HG03521 (cell line): ENCODE results near the gene RAB15.
A peak's percentile ranks its signal among the peaks of the same experiment; 100 is the strongest.

Experiments used
- ATAC-seq: cut with Tn5 transposase; IDR thresholded peaks from one replicate; pipeline ENCODE4 v1.9.1; 2021; ENCODE audit warnings: mild to moderate bottlenecking, moderate library complexity; ENCODE audit not compliant: unreplicated experiment

Gene RAB15

DNA sequence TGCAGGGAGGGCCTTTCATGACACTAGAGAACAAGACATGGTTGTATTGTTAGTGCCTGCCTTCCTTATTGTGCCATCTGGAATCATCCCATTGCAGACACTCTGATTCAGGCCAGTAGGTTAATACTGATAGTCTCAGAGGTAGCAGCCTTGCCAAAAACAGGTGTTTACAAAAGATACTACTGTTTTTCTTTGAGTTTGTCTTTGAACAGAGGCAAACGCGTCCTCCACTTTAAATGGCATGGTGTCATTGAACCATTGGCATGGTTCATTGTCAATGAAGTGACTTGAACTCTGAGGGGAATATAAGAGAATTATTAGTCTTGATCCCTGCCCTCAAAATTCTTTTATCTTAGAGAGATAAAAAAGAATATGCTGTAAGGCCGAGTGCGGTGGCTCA is 18.8 kb upstream of the RAB15 start:
- ATAC-seq, result no peak

DNA sequence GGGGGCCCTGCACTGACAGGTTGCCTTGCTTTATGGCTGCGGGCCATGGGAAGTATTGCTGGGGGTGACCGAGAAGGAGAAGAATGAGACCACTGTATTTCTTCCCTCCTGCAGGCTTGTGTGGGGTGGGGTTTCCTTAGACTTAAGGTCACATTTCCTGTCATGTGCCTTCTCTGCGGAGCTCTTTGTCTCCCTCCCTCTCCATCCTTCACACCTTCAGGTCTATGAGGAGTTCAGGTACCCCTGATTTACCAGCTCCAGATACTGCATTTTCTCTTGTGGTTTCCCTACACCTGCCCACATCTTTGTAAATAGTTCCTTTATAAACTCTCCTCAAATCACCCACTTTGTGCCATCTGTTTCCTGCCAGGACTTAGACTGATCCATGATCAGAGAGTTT is 18.2 kb upstream of the RAB15 start:
- no peak for ATAC-seq

DNA sequence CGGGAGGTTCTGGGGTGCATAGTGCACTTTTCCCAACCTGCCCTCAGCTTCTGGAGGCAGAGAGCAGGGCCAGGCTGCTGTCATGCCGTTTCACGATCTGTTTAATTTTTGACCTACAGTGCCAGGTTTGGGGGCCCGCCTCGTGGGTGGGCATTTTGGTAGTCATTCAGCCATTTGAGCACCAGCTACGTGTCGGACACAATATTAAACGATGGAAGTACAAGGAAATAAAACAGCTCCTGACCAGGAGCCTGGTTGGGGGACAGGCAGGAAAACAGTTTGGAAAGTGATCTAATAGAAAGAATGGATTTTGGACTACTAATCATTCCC is 15.3 kb upstream of the RAB15 start:
- no peak for ATAC-seq

DNA sequence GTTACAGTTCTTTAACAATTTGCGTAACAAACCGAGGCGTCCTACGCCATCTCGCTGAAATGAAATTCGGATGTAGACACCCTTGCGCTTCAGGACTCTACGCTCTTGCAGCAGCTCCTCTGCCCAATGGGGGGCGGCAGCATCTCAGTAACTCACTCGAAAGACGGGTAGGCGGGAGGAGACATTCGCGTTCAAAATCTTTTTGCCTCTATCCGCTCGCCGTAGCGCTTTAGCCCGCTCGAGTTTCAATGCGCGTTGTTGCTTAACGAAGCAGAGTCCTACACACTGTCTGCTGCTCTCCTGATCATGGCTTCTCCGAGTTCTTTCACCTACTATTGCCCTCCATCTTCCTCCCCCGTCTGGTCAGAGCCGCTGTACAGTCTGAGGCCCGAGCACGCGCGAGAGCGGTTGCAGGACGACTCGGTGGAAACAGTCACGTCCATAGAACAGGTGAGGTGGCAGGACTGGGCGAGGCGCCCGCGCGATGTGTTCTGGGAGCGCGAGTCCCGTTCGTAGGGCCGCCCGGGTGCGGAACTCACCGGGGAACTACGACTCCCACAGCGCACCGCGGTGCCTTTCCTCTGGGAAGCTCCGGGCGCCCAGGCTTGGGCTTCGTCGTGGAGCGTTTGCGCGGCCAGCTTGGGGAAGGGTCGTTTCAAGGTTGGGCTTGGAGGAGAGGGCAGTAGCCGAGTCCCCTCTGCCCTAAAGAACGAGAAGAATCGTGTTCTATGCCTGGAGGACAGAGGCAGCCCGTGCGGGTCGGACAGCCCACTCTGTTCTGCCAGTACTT is 14.7 kb upstream of the RAB15 start, which contains the start of gene FNTB:
FNTB (plus strand) TSS at position 248 of the 790 bp plus-strand sequence; CDS start at position 307, 59 bp downstream.
- peak; percentile 94 for ATAC-seq

DNA sequence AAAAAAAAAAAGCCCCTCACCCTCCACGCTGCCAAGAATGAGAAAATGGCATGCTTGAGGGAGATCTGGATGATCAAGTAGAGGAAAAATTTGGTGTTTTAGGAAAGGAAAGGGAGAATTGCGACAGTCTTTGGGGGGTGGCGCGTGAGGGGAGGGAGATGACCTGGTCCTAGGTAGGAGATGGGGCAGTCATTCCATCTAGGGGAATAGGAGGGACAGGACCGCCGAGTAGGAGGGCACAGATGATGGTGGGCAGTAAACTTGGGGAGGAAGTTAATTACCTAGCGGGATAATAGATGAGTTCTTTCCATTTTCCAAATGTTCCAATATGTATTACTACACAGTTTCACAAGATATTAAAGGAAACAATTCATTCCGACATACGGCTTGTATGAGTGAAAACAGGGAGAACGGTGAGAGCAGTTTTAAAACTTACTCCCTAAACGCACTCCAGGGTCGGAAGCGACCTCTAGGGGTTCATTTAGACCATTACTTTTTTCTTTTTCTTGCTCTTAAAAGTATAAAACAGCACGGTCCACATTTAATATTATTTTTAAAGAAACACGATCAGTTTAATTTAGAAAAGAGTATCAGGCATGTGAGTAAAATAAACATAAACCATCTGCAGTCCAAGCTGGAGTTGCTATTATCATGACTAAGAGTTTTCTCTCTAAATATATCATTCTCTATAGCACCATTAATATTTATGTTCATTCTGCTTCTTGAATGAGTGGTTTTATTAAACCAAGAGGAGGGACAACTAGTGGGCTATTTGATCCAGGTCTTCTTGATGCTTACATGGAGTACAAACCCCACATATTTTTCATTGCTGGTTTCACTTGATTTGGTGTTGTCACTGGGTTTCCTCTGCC is 11.5 kb upstream of the RAB15 start:
- no peak for ATAC-seq

DNA sequence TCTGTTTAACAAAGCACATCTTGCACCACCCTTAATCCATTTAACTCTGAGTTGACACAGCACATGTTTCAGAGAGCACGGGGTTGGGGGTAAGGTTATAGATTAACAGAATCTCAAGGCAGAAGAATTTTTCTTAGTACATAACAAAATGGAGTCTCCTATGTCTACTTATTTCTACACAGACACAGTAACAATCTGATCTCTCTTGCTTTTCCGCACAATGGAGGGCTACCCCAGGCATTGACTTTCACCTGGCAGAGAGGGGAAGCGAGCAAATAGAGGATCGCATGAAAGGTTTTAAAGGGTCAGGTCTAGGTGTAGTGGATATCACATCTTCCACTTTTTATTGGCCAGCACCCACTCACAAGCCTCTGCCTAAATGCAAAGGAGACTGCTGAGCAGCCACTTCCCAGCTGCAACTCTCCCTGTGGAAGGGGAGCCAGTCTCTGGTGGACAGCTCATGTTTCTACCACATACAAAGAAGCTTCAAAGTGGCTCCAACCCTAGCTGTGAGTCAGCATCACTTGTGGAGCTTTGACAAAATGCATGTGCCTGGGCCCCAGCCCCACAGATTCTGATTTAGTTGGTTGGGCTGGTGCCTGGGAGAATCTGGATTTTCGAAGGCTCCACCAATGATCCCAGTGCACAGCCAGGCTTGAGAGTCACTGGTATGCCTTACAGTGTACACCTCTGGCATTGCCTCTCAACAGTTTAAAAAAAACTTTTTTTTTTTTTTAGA is 7.4 kb upstream of the RAB15 start:
- no peak for ATAC-seq

GRCh38 chr14:64974563-64974962 is 2.4 kb upstream of the RAB15 start:
- ATAC-seq, result no peak

DNA sequence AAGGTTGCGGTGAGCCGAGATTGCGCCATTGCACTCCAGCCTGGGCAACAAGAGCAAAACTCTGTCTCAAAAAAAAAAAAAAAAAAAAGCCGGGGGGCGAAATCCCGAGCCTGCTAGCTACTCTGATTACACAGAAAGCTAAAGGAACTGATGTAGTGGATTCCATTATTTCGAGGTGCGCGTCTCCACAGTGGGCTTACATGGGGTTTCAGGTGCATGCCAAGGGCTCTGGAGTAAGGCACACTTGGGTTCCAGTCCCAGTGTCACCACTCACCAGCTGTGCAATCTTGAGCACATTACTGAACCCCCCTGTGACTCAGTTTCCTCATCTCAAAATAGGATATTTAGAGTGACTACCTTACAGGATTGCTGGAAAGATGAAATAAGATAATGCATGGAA is 1.7 kb upstream of the RAB15 start:
- ATAC-seq, result no peak

GRCh38 chr14:64973026-64973442 is 898 bp upstream of the RAB15 start:
- ATAC-seq, result no peak

GRCh38 chr14:64971491-64971942 is 619 bp downstream of the RAB15 start:
- no peak for ATAC-seq

DNA sequence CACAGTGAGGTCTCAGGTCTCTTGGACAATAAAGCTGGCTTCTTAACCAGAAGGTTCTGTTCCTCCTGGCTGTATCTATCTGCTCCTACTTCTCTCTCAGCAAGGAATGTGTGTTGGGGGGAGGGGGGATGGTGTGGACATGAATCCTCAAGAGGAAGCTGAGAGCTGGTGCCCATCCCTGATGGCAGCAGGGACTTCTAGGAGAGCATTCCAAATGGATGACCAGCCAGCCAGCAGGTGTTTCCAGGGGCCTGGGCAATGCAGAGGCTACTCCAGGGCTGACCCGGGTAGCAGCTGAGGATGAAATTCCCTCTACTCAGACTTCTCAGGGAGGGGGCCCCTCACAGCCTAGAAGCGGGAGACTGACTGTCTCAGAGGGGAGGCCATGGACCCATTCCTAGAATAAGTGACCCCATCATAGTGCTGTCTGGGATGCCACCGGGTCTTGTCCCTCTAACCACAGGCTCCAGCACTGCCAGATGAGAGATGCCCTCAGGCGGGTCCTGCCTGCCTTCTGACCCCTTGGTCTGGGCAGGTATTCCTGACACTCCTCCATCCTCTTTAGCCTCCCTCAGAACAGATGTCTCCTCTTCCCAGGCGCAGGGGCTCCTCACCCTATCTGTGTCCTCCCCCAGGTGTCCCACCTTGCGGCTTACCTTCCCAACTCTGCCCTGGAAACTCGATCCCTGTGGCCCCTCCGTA is 1.2 kb downstream of the RAB15 start:
- no peak for ATAC-seq

DNA sequence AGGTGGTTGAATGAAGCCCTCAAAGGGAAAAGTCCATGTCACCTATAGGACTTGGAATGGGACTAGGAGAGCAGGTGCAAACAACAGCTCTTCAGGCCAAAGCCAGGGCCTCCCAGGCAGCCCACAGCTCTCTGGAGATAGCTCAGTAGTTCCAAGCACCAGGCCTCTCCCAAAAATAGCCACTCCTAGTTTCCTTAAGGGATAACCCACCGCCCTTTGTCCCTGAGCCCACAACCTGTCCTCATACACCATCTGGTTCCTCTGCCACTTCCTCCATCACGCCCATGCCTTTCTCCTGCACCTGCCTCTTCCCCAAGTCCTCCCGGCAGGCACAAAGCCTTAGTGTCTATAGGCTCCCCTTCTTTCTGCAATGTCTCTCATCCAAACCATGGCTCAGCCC is 2.1 kb downstream of the RAB15 start:
- ATAC-seq, result no peak

- ATAC-seq, result no peak
Measured at GRCh38 chr14:64968651-64969050, 3.5 kb downstream of the RAB15 start.

DNA sequence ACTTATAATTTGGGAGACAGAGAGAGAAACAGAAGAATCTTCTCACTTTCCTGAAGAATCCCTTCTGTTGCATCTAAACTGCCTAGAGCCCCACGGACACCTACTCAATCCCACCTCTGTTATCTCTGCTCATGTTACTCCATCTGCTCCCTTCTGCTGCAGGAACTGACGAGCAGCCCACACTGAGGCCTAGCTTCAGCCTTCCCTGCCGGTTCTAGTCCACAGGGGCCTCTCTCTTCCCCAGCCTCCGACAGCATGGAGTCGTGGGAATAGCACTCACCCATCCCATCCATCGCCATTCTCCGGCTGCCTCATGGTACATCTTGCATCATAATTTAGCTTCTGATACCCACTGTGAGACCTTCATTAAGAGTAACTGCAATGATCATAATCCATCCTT is 4.0 kb downstream of the RAB15 start:
- no peak for ATAC-seq

- ATAC-seq, result no peak
Measured at GRCh38 chr14:64966976-64967375, 5.2 kb downstream of the RAB15 start.

- ATAC-seq, result no peak
Measured at GRCh38 chr14:64965356-64966000, 6.7 kb downstream of the RAB15 start.

DNA sequence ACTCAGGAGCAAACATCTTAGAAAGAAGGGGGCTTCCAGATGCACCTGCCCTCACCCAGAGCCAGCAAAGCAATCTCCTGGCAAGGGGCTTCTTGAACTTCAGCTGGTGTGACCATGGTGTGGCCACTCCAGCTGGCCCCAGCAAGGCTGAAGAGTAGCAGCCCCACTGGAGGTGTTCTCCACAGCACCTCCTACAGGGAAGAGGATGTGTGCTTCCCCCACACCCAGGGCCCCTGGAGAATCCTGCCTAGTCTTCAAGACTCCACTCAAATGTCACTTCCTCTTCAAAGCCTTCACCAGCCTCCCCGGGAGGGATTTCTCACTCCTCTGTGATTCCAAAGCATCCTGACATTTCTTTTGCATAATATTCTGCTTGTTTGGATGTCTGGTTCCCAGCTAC is 8.5 kb downstream of the RAB15 start:
- ATAC-seq, result no peak

- no peak for ATAC-seq
Measured at GRCh38 chr14:64960762-64961276, 11.3 kb downstream of the RAB15 start.

DNA sequence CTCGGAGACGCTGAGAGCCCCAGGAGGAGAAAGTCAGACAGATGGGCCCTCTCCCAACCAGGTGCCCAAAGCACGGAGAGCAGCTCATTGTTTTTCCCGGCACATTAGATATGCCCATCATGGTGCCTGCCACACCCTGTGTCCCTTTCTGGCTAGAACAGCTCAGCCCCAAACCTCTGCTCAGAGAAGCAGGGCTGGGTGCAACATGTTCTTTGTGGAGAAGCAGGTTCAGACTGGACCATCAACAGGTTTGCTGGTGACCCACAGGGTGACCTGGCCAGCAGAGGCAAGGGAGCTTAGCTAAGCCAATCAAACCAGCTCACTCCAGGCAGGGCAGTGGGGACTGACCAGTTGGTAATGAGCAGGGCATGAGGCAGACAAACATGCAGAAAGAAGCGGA is 13.4 kb downstream of the RAB15 start:
- no peak for ATAC-seq

- ATAC-seq, result no peak
Measured at GRCh38 chr14:64958201-64958600, 13.9 kb downstream of the RAB15 start.
